Stimulated activated CD8-positive, alpha-beta memory T cell treated with anti-CD3 and anti-CD28 coated beads, Interleukin-7, amount 100 ng/mL, for 48 hours (primary cell): ENCODE results near the gene NRG2.

Experiments used
- DNase-seq, 2 donors: peaks; one replicate each; pipeline ENCODE4 v3.0.0-alpha.2; 2020; ENCODE audit warnings: low read depth in 1 of 2; ENCODE audit errors: extremely low read depth in 1 of 2

Gene NRG2

DNA sequence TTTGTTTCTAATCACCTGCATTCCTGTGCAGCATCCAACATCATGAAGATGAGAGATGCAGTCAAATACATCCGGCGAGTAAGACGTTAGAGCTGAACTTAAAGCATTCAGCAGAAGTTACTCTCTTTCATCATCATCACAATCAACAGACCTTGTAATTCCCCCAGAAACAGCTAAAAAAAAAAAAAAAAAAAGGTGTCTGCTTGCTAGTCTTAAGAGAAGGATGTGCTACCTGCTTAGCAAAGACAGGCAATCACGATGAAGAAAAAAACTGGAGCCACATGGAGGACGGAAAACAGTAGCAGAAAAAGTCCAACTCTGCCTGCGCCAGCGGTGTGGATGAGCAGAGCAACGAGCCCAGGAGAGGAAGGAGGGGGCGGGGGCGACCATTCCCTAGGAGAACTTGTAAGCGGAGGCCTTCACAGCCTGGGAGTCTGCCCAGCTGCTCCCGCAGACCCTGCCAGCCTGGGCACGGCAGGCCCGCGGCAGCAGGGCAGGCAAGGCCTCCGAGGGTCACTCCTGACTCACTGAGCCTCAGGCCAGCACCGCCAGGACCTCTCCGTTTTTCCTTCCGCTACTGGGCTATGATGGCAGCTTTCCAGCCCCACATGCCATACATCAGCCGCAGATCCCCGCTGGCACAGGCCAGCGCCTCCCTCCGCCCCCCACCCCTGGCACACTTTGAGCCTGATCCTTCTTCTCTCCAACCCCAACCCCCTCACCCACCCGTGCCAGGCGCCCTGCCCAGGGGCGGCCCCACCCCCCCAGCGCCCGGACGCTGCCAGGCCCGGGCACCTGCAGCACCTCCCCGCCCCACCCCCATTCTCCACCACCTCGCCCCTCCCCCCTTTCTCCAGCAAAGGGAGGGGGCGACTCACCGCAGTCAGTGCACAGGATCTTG is 1.4 kb downstream of the NRG2 start:
- DNase-seq: no peak

DNA sequence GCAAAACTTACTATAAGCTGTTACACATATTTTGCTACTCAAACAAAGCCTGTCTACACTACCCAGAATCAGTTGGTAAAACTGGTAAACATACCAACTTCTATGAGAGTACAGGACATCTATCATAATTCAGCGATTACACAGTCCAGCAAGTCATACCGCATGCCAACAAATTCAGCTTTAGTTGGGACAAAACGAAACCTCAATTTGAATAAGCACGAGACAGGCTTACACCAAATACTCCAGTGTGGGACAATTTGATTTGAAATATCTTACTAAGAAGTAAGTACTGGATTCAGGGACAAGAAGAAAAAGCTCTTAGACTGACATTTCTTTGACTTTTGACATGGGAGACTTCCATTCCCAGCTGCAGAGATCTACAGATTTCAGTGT is 2.0 kb downstream of the NRG2 start:
- no peak for DNase-seq

DNA sequence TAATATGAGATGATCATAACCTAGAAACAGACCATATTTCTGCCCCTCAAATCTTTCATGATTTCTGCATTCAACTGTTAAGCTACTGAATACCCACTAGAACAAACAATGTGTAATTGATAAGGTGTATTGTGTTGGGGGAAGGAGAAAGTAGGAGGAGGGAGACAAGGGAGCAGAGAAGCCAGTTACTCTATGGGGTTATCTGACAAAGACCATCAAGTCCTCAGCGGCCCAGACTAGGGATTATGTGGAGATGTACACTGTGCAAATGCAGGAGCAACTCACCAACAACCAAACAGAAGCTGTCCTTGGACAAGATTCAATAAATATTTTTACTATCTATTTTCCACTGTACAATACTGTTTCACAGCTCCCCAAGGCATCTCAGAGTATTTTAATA is 2.7 kb downstream of the NRG2 start:
- DNase-seq: no peak

DNA sequence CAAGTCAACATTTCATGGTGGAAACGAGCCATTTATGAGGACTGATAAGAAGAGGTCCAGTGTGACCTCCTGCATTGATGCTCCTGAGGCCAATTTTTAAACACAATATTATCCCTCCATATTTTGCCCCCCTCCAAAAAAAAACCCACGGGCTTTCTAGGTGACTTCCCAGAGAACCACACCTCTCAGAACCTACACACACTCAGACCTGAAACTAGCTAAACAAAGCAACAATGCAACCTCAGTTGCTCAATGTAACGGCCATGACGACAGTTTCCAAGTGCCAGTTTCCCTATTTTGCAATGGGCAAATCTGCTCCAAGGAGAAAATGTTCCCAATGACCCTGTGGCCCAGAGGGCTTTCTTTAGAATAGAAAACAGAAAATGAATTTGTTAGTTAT is 3.5 kb downstream of the NRG2 start:
- DNase-seq: no peak

DNA sequence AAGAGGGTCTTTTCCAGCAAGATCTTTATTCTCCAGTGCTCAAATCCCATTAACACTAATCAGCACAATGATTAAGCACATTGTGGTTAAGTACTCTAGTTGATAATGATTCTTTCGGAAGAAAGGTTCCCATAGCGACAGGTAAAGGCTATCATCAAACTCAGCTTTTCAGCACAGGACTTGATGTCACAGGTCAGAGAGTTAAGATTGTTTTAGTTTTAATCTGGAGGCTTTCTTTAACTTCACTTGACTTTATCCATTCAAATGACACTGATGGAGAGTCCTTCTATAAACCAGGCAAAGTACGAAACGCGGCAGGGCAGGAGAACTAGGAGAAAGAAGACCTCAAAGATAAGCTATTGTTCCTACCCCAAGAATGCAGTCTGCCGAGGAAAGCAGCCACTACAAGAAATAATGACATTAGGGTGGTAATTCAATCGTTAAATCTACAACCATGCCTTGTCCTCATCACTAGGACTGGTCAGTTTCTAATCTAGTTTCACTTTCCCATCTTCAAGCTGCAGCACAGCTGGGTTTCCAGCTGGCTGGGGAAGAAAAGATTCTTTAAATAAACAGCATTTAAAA is 4.6 kb downstream of the NRG2 start:
- no peak for DNase-seq

DNA sequence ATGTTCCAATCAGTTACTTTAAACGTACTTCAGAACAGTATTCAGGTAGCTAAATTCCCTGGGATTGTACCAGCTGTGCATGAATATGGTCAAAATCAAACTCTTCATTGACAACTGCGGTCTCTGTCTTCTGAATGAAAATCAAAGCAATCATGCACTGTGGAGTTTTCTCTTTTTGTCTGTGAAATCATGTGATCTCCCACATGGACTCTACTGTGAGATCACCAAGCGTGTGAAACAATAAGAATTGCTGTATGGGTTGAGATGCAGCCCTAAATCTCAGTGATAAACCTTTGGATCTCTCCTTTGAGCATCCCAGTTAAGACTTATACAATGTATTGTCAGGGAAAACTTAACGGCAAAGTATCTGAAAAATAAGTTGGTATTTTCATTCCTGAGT is 6.1 kb downstream of the NRG2 start:
- no peak for DNase-seq

DNA sequence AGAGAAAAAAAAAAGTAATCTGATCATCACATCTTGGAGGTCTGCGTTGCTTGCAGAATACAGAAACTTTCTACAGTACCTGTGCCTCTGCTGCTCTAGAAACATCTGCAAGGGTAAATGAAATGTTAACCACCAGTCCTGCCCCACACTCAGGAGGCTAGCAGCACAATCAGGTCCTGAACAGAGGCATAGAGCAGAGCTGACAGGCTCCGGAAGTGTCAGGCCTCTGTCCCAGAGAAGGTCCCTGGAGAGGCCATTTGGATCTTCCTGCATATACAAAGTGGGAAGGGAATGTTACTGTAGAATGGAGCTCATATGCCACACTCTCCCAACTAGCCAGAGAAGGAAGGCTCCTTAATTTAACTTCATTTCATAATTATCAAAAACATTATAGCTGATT is 7.2 kb downstream of the NRG2 start:
- no peak for DNase-seq

DNA sequence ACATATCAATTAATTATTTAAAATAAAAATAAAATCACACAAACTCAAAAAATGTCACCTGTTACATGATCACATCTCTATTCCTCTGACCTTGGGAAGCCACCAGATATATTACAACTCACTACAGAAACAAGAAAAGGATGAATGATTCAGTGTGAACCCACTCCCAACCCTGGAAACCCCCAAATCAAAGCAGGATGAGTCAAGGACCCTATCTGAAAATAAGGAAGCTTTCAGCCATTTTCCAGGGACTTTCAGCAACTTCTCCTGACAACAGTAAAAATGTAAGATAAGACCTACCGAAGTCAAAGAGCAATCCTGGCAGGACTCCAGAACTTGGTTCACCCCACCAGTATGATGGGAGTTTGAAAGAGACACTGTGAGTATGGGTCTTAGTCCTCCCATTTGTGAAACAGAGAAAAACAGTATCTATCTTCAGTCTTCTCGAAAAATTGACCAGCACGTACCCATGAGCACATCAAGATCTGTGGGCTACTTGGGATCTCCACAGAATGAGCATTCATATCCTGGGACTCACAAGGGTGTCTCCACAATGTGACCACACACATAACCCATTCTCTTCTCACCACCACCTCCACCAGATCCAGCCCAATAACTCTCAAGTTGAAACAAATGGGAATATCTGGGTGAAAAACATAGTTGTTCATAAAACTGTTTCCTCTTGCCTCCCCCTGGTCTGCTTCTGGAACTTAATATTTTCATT is 9.9 kb downstream of the NRG2 start:
- no peak for DNase-seq

DNA sequence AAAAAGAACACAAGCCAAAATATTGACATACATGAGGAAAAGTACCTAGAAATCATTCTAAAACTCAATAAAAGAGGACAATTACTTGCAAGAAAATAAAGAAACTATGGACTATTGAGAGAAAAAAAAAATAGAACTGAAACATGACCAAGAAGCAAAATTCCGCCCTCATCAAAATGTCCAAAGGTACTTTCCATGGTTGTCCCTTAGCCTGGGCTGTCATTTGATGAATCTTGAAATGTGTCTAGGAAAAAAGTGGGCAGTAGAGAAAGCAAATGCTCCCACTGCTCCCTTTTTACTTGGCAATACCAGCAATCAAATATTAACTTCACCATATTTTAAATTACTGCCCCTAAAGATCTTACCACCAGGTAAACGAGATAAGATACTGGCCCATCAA is 10.8 kb downstream of the NRG2 start:
- DNase-seq: no peak

DNA sequence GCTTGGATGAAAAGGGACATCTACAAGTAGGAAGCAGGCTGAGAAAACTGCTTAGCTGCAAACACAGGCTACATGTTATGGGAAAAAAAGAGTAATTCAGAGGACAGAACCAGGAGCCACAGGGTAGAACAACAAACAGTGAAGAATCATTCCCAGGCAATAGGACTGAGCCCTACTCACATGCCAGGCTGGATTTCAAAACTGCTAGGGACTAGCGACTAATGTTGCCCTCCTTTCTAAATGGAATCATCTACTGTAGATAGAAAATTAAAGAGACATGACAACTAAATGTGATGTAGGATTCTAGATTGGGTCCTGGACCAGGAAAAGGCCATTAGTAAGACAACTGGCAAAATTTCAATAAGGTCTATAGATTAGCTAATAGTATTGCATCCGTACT is 15.3 kb downstream of the NRG2 start:
- DNase-seq: no peak

DNA sequence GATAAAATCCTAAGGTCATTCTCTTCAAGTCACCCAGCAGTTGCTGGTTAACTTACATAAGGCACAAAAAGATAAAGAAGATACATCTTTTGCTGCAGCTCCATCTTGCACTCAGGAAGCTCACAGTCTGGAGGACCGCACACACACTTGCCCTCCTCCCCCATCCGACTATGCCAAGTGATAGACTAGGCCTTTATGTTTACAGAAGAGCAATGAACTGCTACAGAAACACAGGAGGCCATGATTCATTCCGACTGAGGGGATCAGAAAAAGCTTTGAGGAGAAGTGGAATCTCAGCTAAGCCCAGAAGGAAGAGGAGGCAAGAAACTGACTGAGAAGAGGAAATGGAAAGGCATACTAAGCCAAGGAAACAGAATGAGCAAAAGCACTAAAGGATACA is 17.4 kb downstream of the NRG2 start:
- DNase-seq: no peak

DNA sequence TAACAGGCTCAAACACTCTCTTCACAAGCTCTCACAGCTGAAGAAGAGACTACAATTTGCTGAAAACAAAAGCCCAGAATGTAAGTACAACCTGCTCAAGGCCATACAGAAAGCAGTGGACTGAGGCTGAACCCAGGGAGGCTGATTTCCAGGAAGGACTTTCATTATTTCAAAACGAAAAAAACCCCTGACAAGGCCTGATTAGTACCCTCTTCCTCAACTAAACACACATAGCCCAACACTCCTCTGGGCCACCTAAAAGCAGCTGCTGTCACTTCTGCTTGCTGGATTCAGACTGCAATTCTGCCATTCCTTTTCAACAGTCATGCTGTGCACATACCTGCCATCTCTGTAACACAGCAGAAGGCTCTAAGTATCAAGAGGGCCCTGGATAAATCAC is 18.2 kb downstream of the NRG2 start:
- DNase-seq: no peak

DNA sequence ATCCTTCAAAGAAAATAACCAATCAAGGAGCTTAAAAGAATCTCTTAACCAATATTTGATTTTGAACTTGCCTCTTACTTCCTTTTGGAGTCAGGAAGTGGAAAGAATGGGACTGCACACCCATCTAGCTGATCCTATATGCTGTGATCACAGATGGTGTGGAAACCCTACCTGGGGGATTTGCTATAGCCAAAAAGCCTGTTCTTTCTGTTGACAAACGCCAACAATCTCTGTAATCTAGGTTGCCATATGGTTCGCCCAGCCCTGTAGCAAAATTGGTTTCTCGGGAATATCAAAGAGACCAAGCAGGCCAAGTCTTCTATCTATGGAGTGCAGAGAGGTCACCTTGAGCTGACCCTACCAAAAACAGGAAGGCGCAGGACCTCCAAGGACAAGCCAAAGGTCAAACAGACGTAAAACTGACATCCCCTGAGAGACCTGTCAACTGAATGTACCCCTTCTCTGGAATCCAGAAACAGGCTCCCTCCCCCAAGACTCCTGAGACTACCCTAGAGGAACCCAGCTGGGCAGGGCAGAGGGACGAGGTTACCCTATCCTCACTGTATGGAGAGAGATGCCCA is 19.4 kb downstream of the NRG2 start:
- DNase-seq: no peak

DNA sequence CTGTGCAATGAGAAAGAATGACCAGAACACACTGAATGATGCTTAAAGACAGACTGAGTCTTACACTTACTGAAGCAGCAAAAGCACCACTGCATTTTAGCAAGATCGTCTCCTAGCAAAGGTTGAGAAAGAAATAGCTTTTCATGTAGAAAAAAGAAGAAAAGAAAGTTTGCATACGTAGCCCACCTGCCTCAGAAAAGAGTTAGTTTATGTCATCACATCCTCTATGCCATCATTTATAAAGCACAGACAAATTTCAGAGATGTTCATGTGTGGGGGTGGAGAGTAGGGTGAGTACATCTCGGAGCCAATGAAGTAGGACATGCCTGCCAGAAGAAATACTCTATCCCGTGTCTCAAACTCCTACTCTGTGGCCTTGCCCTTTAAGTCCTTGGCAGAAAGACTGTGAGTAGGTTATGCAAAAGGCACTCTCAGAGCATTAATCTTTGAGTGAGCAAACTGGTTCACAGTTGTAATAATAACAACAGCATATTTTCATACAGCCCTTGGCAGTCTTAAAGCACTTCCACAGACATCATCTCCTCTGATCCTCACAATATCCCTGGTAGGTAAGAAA is 22.4 kb downstream of the NRG2 start:
- no peak for DNase-seq

DNA sequence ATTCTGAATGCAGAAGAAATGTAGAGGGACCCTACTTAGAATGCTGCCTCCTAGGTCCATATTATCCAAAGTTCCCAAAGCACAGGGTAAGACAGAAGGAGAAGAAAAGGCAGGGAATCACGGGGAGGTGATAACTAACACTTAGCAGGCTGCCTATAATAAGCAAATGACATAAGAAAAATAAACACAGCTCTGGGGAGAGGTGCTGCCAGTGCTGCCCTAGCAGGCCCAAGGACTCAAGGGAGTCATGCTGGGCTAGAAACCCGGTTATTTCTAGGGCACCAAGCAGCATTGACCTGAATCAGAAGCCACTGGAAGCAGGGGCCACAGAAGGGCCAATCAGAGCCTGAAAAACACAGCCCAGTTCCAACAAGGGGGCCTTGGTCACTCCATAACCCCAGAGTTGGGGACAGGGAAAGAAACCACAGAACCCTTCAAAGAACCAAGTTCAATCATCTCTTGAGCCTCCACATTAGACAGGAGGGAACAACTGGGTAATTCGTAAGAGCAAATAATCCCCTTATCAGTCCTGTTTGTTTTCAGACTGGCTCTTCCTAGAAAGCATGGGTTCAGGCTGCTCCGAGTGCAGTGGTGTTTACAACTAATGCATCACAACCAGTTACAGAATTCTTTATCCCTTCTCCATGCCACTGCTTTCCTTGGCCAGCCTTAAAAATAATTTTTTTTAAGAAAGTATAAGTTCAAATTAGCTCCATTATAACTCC is 24.0 kb downstream of the NRG2 start:
- DNase-seq: no peak

DNA sequence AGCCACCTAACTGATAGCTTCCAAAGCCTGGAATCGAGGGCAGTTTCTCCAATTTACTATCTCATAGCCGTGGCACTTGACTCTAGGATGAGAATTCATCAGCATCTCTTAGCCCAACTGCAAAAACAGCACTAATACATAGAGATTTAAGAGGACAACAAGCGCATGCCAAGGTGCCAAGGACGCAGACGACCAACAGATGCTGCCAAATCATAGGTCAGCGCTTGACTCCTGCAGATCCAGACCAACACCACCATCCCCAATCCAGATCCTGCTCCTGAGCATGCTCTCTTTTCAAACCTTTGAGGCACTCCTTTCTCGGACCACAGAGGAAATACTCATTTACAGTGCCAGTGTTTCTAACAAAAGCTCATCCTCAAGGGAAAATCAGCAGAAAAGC is 24.6 kb downstream of the NRG2 start:
- no peak for DNase-seq

DNA sequence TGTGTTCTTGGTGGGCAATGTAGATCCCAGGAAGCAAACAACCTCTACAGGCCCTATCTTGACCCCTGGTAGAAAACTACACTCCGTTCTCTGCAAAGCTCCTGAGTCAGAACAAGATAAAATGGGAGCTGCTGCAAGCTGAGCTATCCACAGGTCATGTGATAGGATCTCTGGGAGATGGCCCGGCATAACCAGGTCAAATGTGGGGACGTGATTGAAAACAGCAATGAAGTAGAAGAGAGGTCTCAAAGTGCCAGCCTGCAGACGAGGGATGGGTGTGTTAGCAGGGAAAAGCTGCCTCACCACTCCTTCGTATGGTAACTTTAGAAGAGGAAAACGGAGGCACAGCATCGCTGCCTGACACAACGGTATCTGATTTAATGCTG is 25.0 kb downstream of the NRG2 start:
- no peak for DNase-seq

DNA sequence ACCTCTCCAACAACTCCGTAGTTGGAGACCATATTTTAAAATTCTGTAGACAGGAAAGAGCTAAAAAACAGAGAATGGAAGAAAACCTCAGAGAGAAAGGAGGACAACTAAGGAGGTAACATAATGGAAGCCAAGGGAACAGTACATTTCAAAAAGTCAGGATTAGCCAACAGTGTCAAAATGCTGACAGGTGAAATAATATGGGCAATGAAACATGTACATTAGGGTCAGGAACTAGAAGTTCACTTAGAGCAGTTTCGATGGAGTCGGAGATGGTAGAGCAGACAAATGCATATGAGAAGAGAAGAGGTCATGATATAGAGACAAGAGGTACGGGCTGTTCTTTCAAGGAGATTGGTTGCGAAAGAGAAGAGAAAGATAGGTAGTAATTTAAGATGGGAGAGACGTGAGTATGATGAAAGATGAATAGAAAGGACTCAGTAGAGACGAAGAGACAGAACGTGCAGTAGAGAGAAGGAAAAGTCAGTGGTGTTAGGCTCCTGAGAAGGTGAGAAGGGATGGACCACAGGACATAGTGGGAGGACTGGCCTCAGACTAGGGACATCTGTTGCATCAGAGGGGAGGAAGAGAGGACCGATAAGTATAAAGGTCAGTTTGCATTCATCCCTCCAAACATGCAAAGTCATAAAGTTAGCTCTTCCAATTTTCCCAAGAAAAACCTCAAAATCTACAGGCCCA is 25.6 kb downstream of the NRG2 start:
- DNase-seq: no peak

DNA sequence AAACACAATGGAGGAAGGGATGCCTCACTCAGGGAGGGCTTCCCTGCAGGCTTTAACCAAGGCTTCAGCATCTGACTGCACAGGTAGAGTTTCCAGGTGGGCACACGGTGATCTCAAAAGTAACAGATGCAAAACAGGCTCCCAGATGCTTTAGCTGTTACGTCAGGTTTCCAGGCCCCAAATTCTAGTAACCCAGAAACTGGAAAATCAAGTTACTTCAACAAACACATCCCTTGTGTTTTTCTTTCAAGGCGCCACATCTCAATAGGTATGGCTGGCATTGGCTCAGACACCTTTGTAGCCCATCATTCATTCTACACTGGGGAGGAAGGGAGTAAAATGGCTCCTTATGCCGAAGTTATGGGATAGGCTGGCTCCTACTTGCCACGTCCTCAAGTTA is 27.4 kb downstream of the NRG2 start:
- no peak for DNase-seq

DNA sequence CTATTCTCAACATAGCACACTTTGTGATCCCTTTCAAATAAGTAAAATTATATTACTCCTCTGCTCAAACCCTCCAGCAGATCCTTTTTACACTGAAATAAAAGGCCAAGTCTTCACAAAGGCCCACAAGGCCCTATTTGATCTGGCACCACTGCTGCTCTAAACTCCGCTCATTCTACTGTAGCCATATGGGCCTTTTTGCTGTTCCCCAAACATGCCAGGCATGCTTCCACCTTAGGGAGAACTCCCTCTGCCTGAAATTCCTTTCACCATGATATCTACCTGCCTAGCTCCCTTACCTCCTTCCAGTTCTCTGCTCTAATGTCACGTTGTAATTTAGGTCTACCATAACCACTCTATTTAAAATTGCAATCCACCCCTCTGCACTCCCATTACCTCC is 28.3 kb downstream of the NRG2 start:
- no peak for DNase-seq
